ENCODE data around the gene MBD2.
"Not testable (repeated sequence)": the region's sequence is repeated elsewhere in the genome, so short reads cannot be mapped to it uniquely, and the experiment has no call there.

The MBD2 gene

GRCh38 chr18:54229421-54230059 lies 5.1 kb upstream of the MBD2 start:
- no peak for DNase-seq (ENCODE audit: low read depth, low spot score)
- TF ChIP-seq CTCF (IDR thresholded peaks at IDR 0.05; ENCODE audit: low read depth, low read length): no peak
- in situ Hi-C loops (cut with HindIII; ENCODE audit: low sequenced_read_pairs): no loop called here
- H3K4me3 ChIP-seq (ENCODE audit: low read depth, low read length): no peak overlapping the region

- no peak overlapping the region for H3K4me3 ChIP-seq (ENCODE audit: low read depth, low read length)
- no peak for DNase-seq (ENCODE audit: low read depth, low spot score)
- no peak for TF ChIP-seq CTCF (IDR thresholded peaks at IDR 0.05; ENCODE audit: low read depth, low read length)
- in situ Hi-C loops (cut with HindIII; ENCODE audit: low sequenced_read_pairs): no loop called here
Observed at GRCh38 chr18:54228364-54228763, 3.9 kb upstream of the MBD2 start.

GRCh38 chr18:54223568-54224241 lies 764 bp downstream of the MBD2 start:
- peak; percentile 87 for DNase-seq (ENCODE audit: low read depth, low spot score)
- in situ Hi-C loops (cut with HindIII; ENCODE audit: low sequenced_read_pairs): no loop called here
- TF ChIP-seq CTCF (IDR thresholded peaks at IDR 0.05; ENCODE audit: low read depth, low read length): no peak
- H3K4me3 ChIP-seq (ENCODE audit: low read depth, low read length): peak overlapping the region; percentile 85

GRCh38 chr18:54222922-54223567 lies 1.4 kb downstream of the MBD2 start:
- H3K4me3 ChIP-seq (ENCODE audit: low read depth, low read length): peak overlapping the region; percentile 85
- in situ Hi-C loops (cut with HindIII; ENCODE audit: low sequenced_read_pairs): no loop called here
- TF ChIP-seq CTCF (IDR thresholded peaks at IDR 0.05; ENCODE audit: low read depth, low read length): no peak
- no peak for DNase-seq (ENCODE audit: low read depth, low spot score)

GRCh38 chr18:54220406-54220805 lies 4.1 kb downstream of the MBD2 start:
- no peak overlapping the region for H3K4me3 ChIP-seq (ENCODE audit: low read depth, low read length)
- no peak for TF ChIP-seq CTCF (IDR thresholded peaks at IDR 0.05; ENCODE audit: low read depth, low read length)
- no peak for DNase-seq (ENCODE audit: low read depth, low spot score)
- in situ Hi-C loops (cut with HindIII; ENCODE audit: low sequenced_read_pairs): no loop called here

GRCh38 chr18:54218803-54219202 lies 5.7 kb downstream of the MBD2 start:
- in situ Hi-C loops (cut with HindIII; ENCODE audit: low sequenced_read_pairs); H3K4me3 ChIP-seq (ENCODE audit: low read depth, low read length); DNase-seq (ENCODE audit: low read depth, low spot score): not testable (repeated sequence)

- in situ Hi-C loops (cut with HindIII; ENCODE audit: low sequenced_read_pairs): no loop called here
- TF ChIP-seq CTCF (IDR thresholded peaks at IDR 0.05; ENCODE audit: low read depth, low read length): no peak
- no peak for DNase-seq (ENCODE audit: low read depth, low spot score)
- no peak overlapping the region for H3K4me3 ChIP-seq (ENCODE audit: low read depth, low read length)
Observed at GRCh38 chr18:54218299-54218698, 6.2 kb downstream of the MBD2 start.
